Measurements from ENCODE around the gene PACSIN2.

DNA sequence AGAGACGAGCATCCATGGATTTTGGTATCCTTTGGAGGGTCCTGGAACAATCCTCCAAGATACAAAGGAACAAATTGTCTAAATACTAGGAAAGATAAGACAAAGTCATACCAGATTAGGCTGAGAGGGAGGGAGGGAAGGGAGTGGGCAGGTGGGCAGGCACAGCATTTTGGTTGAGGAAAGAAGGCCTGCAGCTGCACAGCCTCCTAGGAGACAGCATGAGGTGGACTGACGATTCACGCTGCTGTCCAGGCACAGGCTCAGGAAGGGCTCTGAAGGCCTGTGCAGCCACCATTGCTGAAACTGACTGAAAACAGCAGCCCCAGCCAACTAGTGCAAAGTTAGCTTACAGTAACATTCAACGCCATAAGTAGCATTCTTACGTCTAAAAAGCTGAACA is 64.7 kb downstream of the PACSIN2 start:
- TF ChIP-seq POLR2A (IDR thresholded peaks at IDR 0.05; ENCODE audit: low read length) (no peak), GATA1 (IDR thresholded peaks at IDR 0.05; ENCODE audit: low read depth, low read length) (no peak)
